HFFc6 (cell line): Measurements from ENCODE around the gene IP6K1. TPM values are rescaled to one million over a fixed set of nuclear protein-coding genes. Genes with fewer than 3 reads are reported as not detected.
A peak's percentile ranks its signal among the peaks of the same experiment; 100 is the strongest.

ENCODE experiments used
- DNase-seq: peaks from one replicate; pipeline ENCODE4 v3.0.0-alpha.2; 2018
- H3K27ac Mint-ChIP-seq: 2 replicates; pipeline ENCODE4 v1.8.0; 2020; ENCODE audit warnings: mild to moderate bottlenecking, mixed read lengths
- H3K27me3 Mint-ChIP-seq: 2 replicates; pipeline ENCODE4 v1.8.0; 2021; ENCODE audit warnings: mild to moderate bottlenecking, moderate library complexity, mixed read lengths; ENCODE audit not compliant: insufficient read depth
- H3K36me3 Mint-ChIP-seq: 2 replicates; pipeline ENCODE4 v1.8.0; 2021; ENCODE audit warnings: low read depth, mixed read lengths
- H3K4me1 Mint-ChIP-seq: 2 replicates; pipeline ENCODE4 v1.8.0; 2020; ENCODE audit warnings: low read depth, mixed read lengths
- H3K4me3 Mint-ChIP-seq: 2 replicates; pipeline ENCODE4 v1.8.0; 2020; ENCODE audit warnings: mild to moderate bottlenecking, moderate library complexity, mixed read lengths
- H3K9me3 Mint-ChIP-seq: 2 replicates; pipeline ENCODE4 v1.8.0; 2020; ENCODE audit warnings: mild to moderate bottlenecking, mixed read lengths
- CTCF ChIP-seq: fragments of 200-600 bp; sonication (generic); IDR thresholded peaks from 2 replicates; pipeline ENCODE4 v1.5.0; 2021; ENCODE audit warnings: antibody characterized with exemption, mild to moderate bottlenecking
- total RNA-seq, 6 experiments: library from RNA; stranded (reverse); fragmentation: NEBNext Ultra II Directional; extraction: Animal tissue kit (Norgen Biotek cat#: 25700); gene quantifications; 2 replicates in 1 of 6; 3 replicates in 5 of 6; pipeline ENCODE4 v1.2.3, GENCODE V29; 2021

Gene IP6K1
- total RNA-seq, 6 experiments from 2014 or later: 29.8 to 43.7 (median 38.4) TPM

GRCh38 chr3:49769286-49769915 lies 16.9 kb downstream of the IP6K1 start:
- Mint-ChIP-seq H3K27me3 (no peaks in the 10 kb centered on the region), H3K36me3 (peaks cover 16% of the 10 kb centered on the region), H3K4me1 (peaks cover 22% of the 10 kb centered on the region), H3K27ac (peak overlapping the region; percentile 32; the same call in 1 of the 2 replicates), H3K9me3 (no peaks in the 10 kb centered on the region), H3K4me3 (no peak overlapping the region)
- peak; percentile 12 for DNase-seq
- TF ChIP-seq CTCF: no peak

GRCh38 chr3:49763981-49764380 lies 22.4 kb downstream of the IP6K1 start:
- Mint-ChIP-seq H3K4me1 (no peaks in the 10 kb centered on the region), H3K27me3 (no peaks in the 10 kb centered on the region), H3K9me3 (no peaks in the 10 kb centered on the region), H3K27ac (no peak overlapping the region), H3K36me3 (peaks cover 11% of the 10 kb centered on the region; the same call in 1 of the 2 replicates), H3K4me3 (no peak overlapping the region)
- DNase-seq: no peak
- TF ChIP-seq CTCF: no peak

GRCh38 chr3:49761661-49762060 lies 24.7 kb downstream of the IP6K1 start:
- H3K9me3 Mint-ChIP-seq: no peaks in the 10 kb centered on the region
- no peak for TF ChIP-seq CTCF
- no peak overlapping the region for H3K27ac Mint-ChIP-seq
- H3K36me3 Mint-ChIP-seq: peaks cover 11% of the 10 kb centered on the region; the same call in 1 of the 2 replicates
- H3K4me3 Mint-ChIP-seq: no peak overlapping the region
- H3K4me1 Mint-ChIP-seq: no peaks in the 10 kb centered on the region
- no peaks in the 10 kb centered on the region for H3K27me3 Mint-ChIP-seq
- no peak for DNase-seq

- H3K36me3 Mint-ChIP-seq: peaks cover 4% of the 10 kb centered on the region; the same call in 1 of the 2 replicates
- no peaks in the 10 kb centered on the region for H3K27me3 Mint-ChIP-seq
- H3K4me1 Mint-ChIP-seq: peaks cover 7% of the 10 kb centered on the region; the same call in 1 of the 2 replicates
These were observed 27.1 kb downstream of the IP6K1 start for GRCh38 chr3:49759226-49759625.

GRCh38 chr3:49757197-49757596 lies 29.1 kb downstream of the IP6K1 start:
- Mint-ChIP-seq H3K36me3 (no peaks in the 10 kb centered on the region), H3K4me3 (no peak overlapping the region)

More at GRCh38 chr3:49759226-49759625, 27.1 kb downstream of the IP6K1 start:
- Mint-ChIP-seq H3K27ac (no peak overlapping the region), H3K4me3 (no peak overlapping the region), H3K9me3 (no peaks in the 10 kb centered on the region)
- no peak for TF ChIP-seq CTCF
- no peak for DNase-seq

More at GRCh38 chr3:49757197-49757596, 29.1 kb downstream of the IP6K1 start:
- H3K4me1 Mint-ChIP-seq: peaks cover 7% of the 10 kb centered on the region; the same call in 1 of the 2 replicates
- no peak for DNase-seq
- H3K27ac Mint-ChIP-seq: no peak overlapping the region
- H3K9me3 Mint-ChIP-seq: no peaks in the 10 kb centered on the region
- TF ChIP-seq CTCF: no peak
- H3K27me3 Mint-ChIP-seq: no peaks in the 10 kb centered on the region
